ENCODE data around the gene GTF2H3.

DNA sequence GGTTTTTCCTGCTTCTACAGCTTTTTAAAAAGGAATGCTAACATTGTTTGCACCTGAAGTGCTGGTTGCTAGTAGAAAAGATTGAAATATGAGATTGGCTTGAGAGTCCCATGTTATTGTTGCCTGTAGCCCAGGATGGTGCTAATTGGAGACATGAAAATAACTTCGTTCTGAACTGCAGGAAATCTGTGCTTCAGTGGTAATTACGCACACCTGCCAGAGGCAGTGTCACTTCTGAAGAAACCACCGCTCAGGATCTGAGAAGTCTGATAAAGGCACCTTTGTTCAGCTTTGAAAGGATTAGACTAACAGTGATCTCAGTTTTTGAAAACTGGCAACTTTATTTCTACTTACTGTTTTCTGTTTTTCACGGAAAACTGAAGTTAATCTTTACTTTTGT, 63.0 kb downstream of the GTF2H3 start:
- TF ChIP-seq CTCF (IDR thresholded peaks at IDR 0.05 in 2 of 3, conservative IDR thresholded peaks at IDR 0.05 in 1 of 3; ENCODE audit: control insufficient read depth in 2 of 3, extremely low read depth in 1 of 3, insufficient read depth in 1 of 3, low read depth in 3 of 3, low read length in 3 of 3) (no peak), CBX5 (IDR thresholded peaks at IDR 0.05; ENCODE audit: low read depth) (no peak), RFX5 (IDR thresholded peaks at IDR 0.05; ENCODE audit: low read depth, low read length) (no peak), POLR2A (IDR thresholded peaks at IDR 0.05; ENCODE audit: low read depth, low read length) (no peak), CBX3 (IDR thresholded peaks at IDR 0.05; ENCODE audit: borderline replicate concordance, low read depth) (no peak), TCF3 (IDR thresholded peaks at IDR 0.05; ENCODE audit: borderline replicate concordance, insufficient read depth, low read depth, low read length) (no peak), RAD21 (IDR thresholded peaks at IDR 0.05; ENCODE audit: insufficient read depth, low read depth, low read length) (no peak), CHD1 (IDR thresholded peaks at IDR 0.05; ENCODE audit: low read depth, low read length) (no peak)
